Stimulated activated naive CD8-positive, alpha-beta T cell treated with anti-CD3 and anti-CD28 coated beads, Interleukin-15, amount 100 ng/mL, for 72 hours (primary cell): ENCODE data around the gene CCL24.
A peak's percentile ranks its signal among the peaks of the same experiment; 100 is the strongest.
"Not testable (repeated sequence)": the region's sequence is repeated elsewhere in the genome, so short reads cannot be mapped to it uniquely, and the experiment has no call there.

Source experiments
- ATAC-seq: fragments of 150-1000 bp; cut with Tn5 transposase; 2 replicates; pipeline ENCODE4 v1.10.0; 2021; ENCODE audit warnings: mild to moderate bottlenecking, moderate library complexity
- DNase-seq, 2 donors: peaks; one replicate each; pipeline ENCODE4 v3.0.0; 2021 to 2022
- H3K27ac Mint-ChIP-seq, 2 donors: one replicate each; pipeline ENCODE4 v1.8.0; 2022; ENCODE audit warnings: mild to moderate bottlenecking in 2 of 2, mixed read lengths in 2 of 2, moderate library complexity in 2 of 2
- H3K27me3 Mint-ChIP-seq: one replicate; pipeline ENCODE4 v1.8.0; 2022; ENCODE audit warnings: mixed read lengths
- H3K4me1 Mint-ChIP-seq: one replicate; pipeline ENCODE4 v1.8.0; 2022; ENCODE audit warnings: mild to moderate bottlenecking, mixed read lengths
- H3K4me3 Mint-ChIP-seq, 2 donors: one replicate each; pipeline ENCODE4 v1.8.0; 2022; ENCODE audit warnings: mild to moderate bottlenecking in 2 of 2, mixed read lengths in 2 of 2, moderate library complexity in 1 of 2
- H3K9me3 Mint-ChIP-seq, 2 donors: one replicate each; pipeline ENCODE4 v1.8.0; 2022; ENCODE audit warnings: mixed read lengths in 2 of 2

The CCL24 gene

DNA sequence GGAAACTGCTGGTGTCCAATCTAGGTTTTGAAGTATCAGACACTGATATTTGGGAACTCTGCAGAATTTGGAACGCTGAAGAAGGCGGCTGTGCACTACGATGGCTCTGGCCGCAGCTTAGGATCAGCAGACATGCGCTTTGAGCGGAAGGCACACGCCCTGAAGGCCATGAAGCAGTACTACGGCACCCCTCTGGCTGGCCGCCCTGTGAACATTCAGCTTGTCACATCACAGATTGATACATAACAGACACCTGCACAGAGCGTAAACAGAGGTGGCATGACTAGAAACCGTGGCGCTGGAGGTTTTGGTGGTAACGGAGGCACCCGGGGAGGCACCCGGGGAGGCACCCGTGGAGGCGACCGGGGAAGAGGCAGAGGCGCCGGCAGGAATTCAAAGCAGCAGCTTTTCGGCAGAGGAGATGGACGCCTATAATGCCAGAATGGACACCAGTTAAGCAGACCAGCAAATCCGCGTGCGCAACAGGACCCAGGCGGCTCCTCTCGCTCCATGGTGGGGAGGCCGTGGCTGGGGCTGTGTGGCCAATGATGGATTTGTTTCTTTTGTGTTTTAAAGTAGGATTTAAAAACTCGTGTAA, 22.2 kb upstream of the CCL24 start:
- no peak overlapping the region for H3K4me3 Mint-ChIP-seq

DNA sequence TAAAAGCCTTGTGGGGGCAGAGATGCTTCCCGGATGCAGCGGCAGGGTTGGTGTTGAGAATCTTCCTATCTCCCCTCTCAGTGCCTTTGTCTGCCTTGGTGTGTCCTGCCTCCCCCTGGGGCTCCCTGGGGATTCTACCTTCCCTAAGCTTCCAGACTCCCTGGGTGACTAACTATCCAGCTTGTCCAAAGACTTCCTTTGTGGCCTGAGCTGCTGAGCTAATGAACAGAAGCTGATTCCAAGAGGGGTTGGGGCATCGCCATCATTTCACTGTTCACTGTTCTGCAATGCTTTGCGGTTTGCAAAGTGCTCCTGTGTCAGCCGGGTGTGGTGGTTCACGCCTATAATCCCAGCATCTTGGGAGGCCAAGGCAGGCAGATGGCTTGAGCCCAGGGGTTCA, 20.1 kb upstream of the CCL24 start:
- H3K9me3 Mint-ChIP-seq, DNase-seq, ATAC-seq, H3K4me3 Mint-ChIP-seq, H3K4me1 Mint-ChIP-seq, H3K27ac Mint-ChIP-seq: not testable (repeated sequence)
- H3K27me3 Mint-ChIP-seq: peaks cover 17% of the 10 kb centered on the region

More for the DNA sequence above, 22.2 kb upstream of the CCL24 start:
- DNase-seq: no peak
- H3K27ac Mint-ChIP-seq: no peak overlapping the region
- H3K4me1 Mint-ChIP-seq: no peaks in the 10 kb centered on the region
- peaks cover 11% of the 10 kb centered on the region for H3K27me3 Mint-ChIP-seq
- ATAC-seq: no peak
- no peaks in the 10 kb centered on the region for H3K9me3 Mint-ChIP-seq

DNA sequence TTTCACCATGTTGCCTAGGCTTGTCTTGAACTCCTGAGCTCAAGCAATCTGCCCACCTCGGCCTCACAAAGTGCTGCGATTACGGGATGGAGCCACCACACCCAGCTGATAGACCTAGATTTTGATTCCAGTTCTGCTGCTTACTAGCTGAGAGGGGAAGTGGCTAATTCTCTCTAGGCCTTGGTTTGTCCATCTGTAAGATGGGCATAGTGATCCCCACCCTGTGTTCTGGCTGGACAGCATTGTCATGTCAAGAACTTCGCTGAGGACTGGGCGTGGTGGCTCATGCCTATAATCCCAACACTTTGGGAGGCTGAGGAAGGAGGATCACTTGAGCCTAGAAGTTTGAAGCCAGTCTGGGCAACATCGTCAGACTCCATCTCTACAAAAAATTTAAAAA, 17.4 kb upstream of the CCL24 start:
- Mint-ChIP-seq H3K4me1 (no peaks in the 10 kb centered on the region), H3K27ac (no peak overlapping the region)

DNA sequence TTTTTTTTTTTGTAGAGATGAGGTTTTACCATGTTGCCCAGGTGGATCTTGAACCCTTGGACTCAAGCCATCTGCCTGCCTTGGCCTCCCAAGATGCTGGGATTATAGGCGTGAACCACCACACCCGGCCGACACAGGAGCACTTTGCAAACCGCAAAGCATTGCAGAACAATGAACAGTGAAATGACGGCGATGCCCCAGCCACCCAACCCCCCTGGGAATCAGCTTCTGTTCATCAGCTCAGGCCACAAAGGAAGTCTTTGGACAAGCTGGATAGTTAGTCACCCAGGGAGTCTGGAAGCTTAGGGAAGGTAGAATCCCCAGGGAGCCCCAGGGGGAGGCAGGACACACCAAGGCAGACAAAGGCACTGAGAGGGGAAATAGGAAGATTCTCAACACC, 16.1 kb upstream of the CCL24 start:
- H3K4me1 Mint-ChIP-seq, DNase-seq, H3K27ac Mint-ChIP-seq, H3K9me3 Mint-ChIP-seq, H3K4me3 Mint-ChIP-seq, ATAC-seq: not testable (repeated sequence)
- peaks cover 17% of the 10 kb centered on the region for H3K27me3 Mint-ChIP-seq

More for the DNA sequence above, 17.4 kb upstream of the CCL24 start:
- no peak overlapping the region for H3K4me3 Mint-ChIP-seq
- peaks cover 17% of the 10 kb centered on the region for H3K27me3 Mint-ChIP-seq
- ATAC-seq (no peak), DNase-seq (no peak)
- no peaks in the 10 kb centered on the region for H3K9me3 Mint-ChIP-seq

DNA sequence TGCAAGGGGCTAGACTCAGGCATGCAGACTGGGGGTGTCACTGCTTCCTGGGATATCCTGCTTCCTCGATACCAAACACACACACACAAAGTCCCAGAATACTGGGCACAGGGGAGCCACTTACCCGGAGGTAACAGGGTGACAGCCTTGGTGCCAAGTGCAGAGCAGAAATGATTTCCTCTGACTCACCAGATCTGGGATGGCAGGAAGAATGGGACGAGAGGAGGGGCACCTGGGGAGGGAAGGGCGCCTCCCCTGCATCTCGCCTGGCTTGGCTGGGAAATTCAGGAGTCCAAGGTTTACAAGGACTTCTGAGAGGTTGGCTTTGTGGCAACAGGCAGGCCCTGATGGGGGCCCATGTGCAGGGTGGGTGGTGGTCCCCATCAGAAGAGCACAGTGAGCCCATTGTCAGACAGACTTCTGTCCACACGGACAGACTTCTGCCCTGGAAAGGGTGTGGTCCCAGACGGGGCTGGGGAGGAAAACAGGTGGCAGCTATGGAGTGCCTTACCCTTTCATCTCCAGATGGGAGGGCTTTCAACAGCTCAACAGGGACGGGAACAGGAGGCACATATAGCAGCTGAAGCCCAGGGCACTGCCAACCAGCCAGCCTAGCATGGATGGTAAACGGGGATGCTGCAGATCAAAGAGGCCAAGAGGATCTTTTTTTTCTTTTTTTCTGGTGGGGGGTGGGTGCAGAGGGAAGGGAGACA, 9.7 kb upstream of the CCL24 start:
- DNase-seq (no peak), ATAC-seq (no peak)
- Mint-ChIP-seq H3K27me3 (no peaks in the 10 kb centered on the region), H3K4me1 (no peaks in the 10 kb centered on the region), H3K9me3 (peaks cover 0 to 10% of the 10 kb centered on the region in 2 donors), H3K4me3 (no peak overlapping the region), H3K27ac (no peak overlapping the region)

DNA sequence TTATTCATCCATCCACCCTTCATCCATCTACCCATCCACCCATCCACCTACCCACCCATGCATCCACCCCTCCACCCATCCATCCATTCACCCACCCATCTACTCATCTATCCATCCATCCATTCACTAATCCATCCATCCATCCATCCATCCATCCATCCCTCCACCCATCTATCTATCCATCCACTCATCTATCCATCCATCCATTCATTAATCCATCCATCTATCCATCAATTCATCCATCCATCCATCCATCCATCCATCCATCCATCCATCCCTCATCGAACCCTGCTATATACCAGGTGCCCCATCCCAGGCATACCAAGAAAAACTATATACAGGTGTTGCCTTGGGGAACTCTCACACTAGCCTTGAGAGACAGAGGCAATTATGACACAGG, 7.1 kb upstream of the CCL24 start:
- H3K27me3 Mint-ChIP-seq: no peaks in the 10 kb centered on the region
- H3K27ac Mint-ChIP-seq: no peak overlapping the region
- peaks cover 0 to 10% of the 10 kb centered on the region in 2 donors for H3K9me3 Mint-ChIP-seq
- H3K4me3 Mint-ChIP-seq: no peak overlapping the region
- DNase-seq: no peak
- H3K4me1 Mint-ChIP-seq: no peaks in the 10 kb centered on the region
- ATAC-seq: no peak

DNA sequence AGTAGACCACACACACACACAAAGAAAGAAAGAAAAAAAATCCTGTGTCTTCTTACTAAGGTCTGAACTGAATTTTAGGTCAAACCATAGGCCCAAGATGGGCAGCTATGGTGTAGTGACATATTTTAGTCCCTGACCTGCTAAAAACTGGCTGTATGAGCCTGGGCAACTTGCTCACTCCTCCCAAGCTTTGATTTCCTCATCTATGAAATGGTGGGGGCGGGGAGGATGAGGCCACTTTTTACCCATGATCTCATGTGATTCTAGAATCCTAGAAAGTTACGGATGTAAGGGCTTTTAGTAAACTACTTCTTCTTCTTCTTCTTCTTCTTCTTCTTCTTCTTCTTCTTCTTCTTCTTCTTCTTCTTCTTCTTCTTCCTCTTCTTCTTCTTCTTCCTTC, 6.1 kb upstream of the CCL24 start:
- peak overlapping the region in 1 of 2 donors; percentile 48 for H3K27ac Mint-ChIP-seq
- H3K9me3 Mint-ChIP-seq: peaks cover 0 to 10% of the 10 kb centered on the region in 2 donors
- H3K4me1 Mint-ChIP-seq: no peaks in the 10 kb centered on the region
- H3K4me3 Mint-ChIP-seq: no peak overlapping the region
- no peak for DNase-seq
- ATAC-seq: no peak
- no peaks in the 10 kb centered on the region for H3K27me3 Mint-ChIP-seq

DNA sequence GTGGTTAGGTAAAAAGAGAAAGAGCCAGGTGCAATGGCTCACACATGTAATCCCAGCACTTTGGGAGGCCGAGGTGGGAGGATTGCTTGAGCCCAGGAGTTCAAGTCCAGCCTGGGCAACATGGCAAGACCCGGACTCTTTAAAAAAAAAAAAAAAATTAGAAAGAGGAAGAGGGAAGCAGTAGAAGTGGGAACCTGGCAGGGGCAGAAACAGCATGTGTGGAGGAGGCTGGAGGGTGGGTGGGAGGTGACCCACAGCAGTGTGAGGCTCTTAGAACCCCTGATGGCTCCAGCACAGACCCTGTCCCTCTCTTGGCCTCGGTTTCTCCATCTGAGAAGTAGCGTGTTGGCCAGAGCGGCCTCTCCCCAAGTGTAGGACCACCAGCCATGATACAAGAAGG, 4.9 kb upstream of the CCL24 start:
- no peak overlapping the region for H3K4me3 Mint-ChIP-seq
- DNase-seq (no peak), ATAC-seq (no peak)
- H3K9me3 Mint-ChIP-seq: peaks cover 0 to 10% of the 10 kb centered on the region in 2 donors
- H3K4me1 Mint-ChIP-seq: no peaks in the 10 kb centered on the region
- peaks cover 9% of the 10 kb centered on the region for H3K27me3 Mint-ChIP-seq
- H3K27ac Mint-ChIP-seq: no peak overlapping the region

DNA sequence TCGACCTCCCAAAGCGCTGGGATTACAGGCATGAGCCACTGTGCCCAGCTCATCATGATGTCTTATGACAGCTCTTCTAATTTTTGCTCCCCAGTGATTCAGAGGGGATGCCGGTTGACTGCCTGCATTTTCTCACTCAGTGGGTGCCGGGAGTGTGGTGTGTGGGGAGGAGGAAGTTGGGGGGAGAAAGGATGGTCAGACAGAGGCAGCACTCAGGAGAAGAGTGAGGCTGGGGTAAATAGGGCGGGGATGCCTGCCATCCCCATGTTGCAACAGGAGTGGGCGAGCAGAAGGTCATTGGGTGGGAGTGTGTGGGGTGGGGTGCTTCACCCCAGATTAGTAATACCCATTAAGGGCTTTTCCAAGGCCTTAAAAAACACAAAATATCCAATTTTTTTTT, 3.5 kb upstream of the CCL24 start:
- no peak for DNase-seq
- Mint-ChIP-seq H3K27ac (peak overlapping the region in 1 of 2 donors; percentile 28), H3K9me3 (peaks cover 0 to 10% of the 10 kb centered on the region in 2 donors), H3K4me3 (no peak overlapping the region), H3K4me1 (no peaks in the 10 kb centered on the region), H3K27me3 (peaks cover 9% of the 10 kb centered on the region)
- ATAC-seq: no peak

DNA sequence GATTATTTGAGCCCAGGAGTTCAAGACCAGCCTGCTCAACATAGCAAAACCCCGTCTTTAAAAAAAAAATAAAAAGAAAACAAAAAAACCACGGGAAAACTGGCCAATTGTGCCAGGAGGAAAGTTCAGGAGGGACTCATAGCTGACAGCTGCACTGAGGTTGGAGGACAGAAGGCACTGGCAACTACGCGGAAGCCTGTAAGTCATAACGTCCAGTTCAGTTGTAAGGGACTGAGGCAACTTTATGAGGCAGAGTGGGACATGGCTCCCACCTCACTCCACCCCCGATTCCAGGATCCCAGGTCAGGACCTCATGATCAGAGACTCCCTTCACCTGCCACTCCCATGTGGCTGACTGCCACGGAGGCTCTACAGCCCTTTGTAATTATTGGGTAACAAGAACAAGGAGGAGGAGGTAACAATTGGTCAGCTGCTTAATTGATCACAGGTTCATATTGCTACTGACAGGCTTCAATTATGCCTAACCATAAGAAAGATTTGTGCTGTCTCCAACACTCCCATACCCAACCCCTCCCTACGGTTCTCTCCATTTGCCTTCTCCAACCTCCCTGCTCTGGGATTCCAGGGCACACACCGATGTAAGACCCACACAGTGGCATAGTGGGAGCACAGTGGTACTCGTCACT, 1.9 kb upstream of the CCL24 start:
- no peak for ATAC-seq
- H3K27ac Mint-ChIP-seq: no peak overlapping the region
- H3K4me3 Mint-ChIP-seq: no peak overlapping the region
- no peaks in the 10 kb centered on the region for H3K4me1 Mint-ChIP-seq
- peaks cover 0 to 6% of the 10 kb centered on the region in 2 donors for H3K9me3 Mint-ChIP-seq
- DNase-seq: no peak
- peaks cover 9% of the 10 kb centered on the region for H3K27me3 Mint-ChIP-seq

DNA sequence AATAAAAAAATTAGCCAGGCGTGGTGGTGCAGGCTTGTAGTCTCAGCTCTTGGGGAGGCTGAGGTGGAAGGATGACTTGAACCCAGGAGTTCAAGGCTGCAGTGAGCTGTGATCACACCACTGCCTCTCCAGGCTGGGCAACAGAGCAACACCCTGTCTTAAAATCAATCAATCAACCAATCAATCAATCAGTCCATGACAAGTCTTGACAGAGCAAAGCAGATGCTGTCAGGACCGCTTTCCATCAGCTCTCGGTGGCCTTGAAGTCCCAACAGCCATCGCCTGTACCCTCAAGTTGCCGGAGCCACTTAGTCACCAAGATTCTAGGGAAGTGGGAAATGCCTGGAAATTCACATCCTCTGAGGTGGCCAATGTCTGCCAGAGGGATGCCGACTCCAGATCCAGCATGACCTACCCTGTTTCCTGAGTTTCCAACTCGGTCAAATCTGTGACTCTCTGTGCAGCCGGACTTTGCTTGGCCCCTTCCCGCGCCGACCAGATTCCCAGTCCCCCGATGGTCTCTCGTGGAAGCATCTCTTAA, 871 bp upstream of the CCL24 start:
- no peaks in the 10 kb centered on the region for H3K9me3 Mint-ChIP-seq
- ATAC-seq (no peak), DNase-seq (no peak)
- no peaks in the 10 kb centered on the region for H3K4me1 Mint-ChIP-seq
- no peak overlapping the region for H3K27ac Mint-ChIP-seq
- no peak overlapping the region for H3K4me3 Mint-ChIP-seq
- peaks cover 9% of the 10 kb centered on the region for H3K27me3 Mint-ChIP-seq

DNA sequence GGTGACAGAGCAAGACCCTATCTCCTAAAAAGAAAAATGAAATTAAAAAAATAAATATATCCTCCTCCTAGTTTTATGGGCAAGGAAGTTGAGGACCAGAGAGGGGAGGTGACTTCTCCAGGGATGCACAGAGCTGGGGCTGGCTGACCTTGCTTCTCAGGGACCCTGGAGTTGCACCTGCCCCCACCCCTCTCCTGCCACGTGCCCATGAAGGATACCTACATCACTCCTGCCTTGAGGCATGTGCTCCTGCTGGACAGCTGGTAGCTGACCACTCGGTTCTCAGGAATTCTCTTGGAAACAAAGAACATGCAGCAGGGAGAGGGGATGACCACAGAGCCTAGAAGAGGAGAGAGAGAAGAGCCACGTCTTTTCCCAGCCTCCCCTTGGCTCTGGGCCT, 522 bp downstream of the CCL24 start:
- Mint-ChIP-seq H3K4me3 (no peak overlapping the region), H3K9me3 (no peaks in the 10 kb centered on the region), H3K27ac (no peak overlapping the region), H3K4me1 (no peaks in the 10 kb centered on the region), H3K27me3 (peaks cover 9% of the 10 kb centered on the region)
- ATAC-seq: no peak
- DNase-seq: no peak

DNA sequence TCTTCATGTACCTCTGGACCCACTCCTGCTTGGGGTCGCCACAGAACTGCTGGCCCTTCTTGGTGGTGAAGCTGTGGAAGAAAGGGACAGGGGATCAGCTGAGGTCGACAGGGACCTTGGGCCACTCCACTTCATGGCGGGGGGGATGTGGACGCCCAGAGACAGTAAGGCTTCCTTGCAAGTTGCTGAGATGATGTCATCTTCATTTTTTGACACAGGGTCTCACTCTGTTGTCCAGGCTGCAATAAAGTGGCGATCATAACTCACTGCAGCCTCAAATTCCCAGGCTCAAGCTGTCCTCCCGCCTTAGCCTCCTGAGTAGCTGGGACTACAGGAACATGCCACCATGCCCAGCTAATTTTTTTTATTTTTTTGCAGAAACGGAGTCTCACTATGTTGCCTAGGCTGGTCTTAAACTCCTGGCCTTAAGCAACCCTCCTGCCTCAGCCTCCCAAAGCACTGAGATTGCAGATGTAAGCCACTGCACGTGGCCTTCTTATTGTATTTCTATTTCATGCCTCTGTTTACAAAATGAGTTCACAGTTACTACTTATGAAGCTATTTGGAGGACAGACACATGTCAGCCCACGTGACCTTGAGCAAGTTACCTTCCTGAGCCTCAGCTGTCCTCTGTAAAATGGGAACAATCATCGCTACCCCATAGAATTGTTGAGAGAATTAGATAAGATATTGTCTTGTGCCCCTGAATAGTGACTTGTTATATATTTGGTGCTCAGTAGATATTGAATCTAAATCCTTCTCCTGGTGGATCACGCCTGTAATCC, 1.5 kb downstream of the CCL24 start:
- Mint-ChIP-seq H3K4me1 (no peaks in the 10 kb centered on the region), H3K9me3 (peaks cover 4 to 6% of the 10 kb centered on the region in 2 donors), H3K27ac (peak overlapping the region in 1 of 2 donors; percentile 48), H3K4me3 (no peak overlapping the region), H3K27me3 (peaks cover 9% of the 10 kb centered on the region)
- ATAC-seq: no peak
- DNase-seq: no peak

DNA sequence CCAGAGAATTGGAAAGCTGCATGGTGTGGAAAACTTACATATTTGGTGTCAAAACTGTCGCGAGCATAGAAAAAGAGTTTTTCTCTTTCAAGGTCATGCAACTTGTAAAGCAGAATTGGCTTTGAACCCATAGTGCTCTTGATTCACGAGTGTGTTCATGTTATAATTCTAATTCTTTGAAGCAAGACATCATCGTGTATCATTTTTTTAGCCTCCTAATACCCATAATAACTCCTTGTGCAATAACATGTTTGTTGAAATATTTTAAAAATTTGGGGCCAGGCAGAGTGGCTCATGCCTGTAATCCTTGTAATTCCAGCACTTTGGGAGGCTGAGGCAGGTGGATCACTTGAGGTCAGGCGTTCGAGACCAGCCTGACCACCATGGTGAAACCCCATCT, 4.2 kb downstream of the CCL24 start:
- no peak for DNase-seq
- no peak for ATAC-seq

DNA sequence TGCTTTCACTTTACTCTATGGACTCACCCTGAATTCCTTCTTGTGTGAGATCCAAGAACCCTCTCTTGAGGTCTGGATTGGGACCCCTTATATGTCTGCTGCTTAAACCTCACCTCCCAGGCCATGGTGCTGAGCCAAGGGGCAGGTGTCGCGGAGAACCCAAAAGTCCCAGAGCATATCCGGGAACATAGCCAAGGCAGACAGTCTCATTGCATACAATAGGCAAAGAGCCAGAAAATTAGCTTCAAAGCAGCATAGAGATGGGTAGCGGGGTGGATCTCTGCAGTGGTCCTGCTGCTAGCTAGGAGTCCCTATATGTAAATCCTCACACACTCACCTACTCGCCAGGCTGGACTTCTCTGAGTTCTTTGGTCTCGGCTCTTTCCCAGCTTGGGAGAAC, 5.5 kb downstream of the CCL24 start:
- Mint-ChIP-seq H3K4me3 (no peak overlapping the region), H3K9me3 (peaks cover 4 to 16% of the 10 kb centered on the region in 2 donors), H3K4me1 (no peaks in the 10 kb centered on the region), H3K27ac (no peak overlapping the region), H3K27me3 (peaks cover 7% of the 10 kb centered on the region)
- no peak for ATAC-seq
- DNase-seq: no peak

More for the DNA sequence above, 4.2 kb downstream of the CCL24 start:
- H3K4me1 Mint-ChIP-seq: no peaks in the 10 kb centered on the region
- peaks cover 4 to 16% of the 10 kb centered on the region in 2 donors for H3K9me3 Mint-ChIP-seq
- no peak overlapping the region for H3K4me3 Mint-ChIP-seq
- H3K27ac Mint-ChIP-seq: no peak overlapping the region
- H3K27me3 Mint-ChIP-seq: peaks cover 8% of the 10 kb centered on the region
